Endometrial microvascular endothelial cells (primary cell): Measurements from ENCODE around the gene MRPL55. TPM values are rescaled to one million over a fixed set of nuclear protein-coding genes. Genes with fewer than 3 reads are reported as not detected.

Source experiments
- in situ Hi-C: cut with HindIII; loops from 2 replicates; pipeline ENCODE4 v1.10.0; 2017; ENCODE audit warnings: low sequenced_read_pairs, low pct_unique_long_range_greater_than_20kb; ENCODE audit errors: inconsistent ontology term
- total RNA-seq: library from RNA; depleted of rRNA; stranded (reverse); fragments of >200 nt; gene quantifications from one replicate; pipeline ENCODE4 v1.2.3, GENCODE V29; 2015; ENCODE audit errors: inconsistent ontology term

Gene MRPL55
- 89.8 TPM for total RNA-seq

GRCh38 chr1:228109073-228109961, at the start of gene MRPL55:
Gene MRPL55, minus strand, starts transcription at chr1:228109299. Its CDS starts 1,039 bp downstream, at chr1:228108260.
- in situ Hi-C loops: no loop called here

GRCh38 chr1:228158151-228159007, 49.3 kb upstream of the MRPL55 start:
- in situ Hi-C loops: no loop called here

GRCh38 chr1:228157729-228158126, 48.6 kb upstream of the MRPL55 start:
- in situ Hi-C loops: no loop called here

GRCh38 chr1:228156941-228157728, 48.0 kb upstream of the MRPL55 start:
- in situ Hi-C loops: no loop called here

- in situ Hi-C loops: no loop called here
These were observed 47.4 kb upstream of the MRPL55 start for GRCh38 chr1:228156515-228156881.

- in situ Hi-C loops: no loop called here
These were observed 46.8 kb upstream of the MRPL55 start for GRCh38 chr1:228155596-228156514.

GRCh38 chr1:228154670-228155571, 45.8 kb upstream of the MRPL55 start:
- in situ Hi-C loops: no loop called here

GRCh38 chr1:228154021-228154669, 45.0 kb upstream of the MRPL55 start:
- in situ Hi-C loops: no loop called here

GRCh38 chr1:228152918-228153258, 43.8 kb upstream of the MRPL55 start:
- in situ Hi-C loops: no loop called here

- in situ Hi-C loops: no loop called here
These were observed 43.2 kb upstream of the MRPL55 start for GRCh38 chr1:228152097-228152917.

GRCh38 chr1:228151180-228151925, 42.3 kb upstream of the MRPL55 start:
- in situ Hi-C loops: no loop called here

GRCh38 chr1:228150461-228151179, 41.5 kb upstream of the MRPL55 start:
- in situ Hi-C loops: no loop called here

GRCh38 chr1:228150120-228150460, 41.0 kb upstream of the MRPL55 start:
- in situ Hi-C loops: no loop called here

GRCh38 chr1:228149406-228150119, 40.5 kb upstream of the MRPL55 start, which contains the start of gene GJC2:
Gene GJC2, plus strand, starts transcription at chr1:228149930. Its CDS starts 7,829 bp downstream, at chr1:228157759.
- in situ Hi-C loops: no loop called here
